GM21423 (cell line): ENCODE data around the gene ITGB7.

Experiments
- ATAC-seq: cut with Tn5 transposase; IDR thresholded peaks from one replicate; pipeline ENCODE4 v1.9.1; 2021; ENCODE audit warnings: mild to moderate bottlenecking, moderate library complexity; ENCODE audit not compliant: unreplicated experiment

ITGB7 gene

DNA sequence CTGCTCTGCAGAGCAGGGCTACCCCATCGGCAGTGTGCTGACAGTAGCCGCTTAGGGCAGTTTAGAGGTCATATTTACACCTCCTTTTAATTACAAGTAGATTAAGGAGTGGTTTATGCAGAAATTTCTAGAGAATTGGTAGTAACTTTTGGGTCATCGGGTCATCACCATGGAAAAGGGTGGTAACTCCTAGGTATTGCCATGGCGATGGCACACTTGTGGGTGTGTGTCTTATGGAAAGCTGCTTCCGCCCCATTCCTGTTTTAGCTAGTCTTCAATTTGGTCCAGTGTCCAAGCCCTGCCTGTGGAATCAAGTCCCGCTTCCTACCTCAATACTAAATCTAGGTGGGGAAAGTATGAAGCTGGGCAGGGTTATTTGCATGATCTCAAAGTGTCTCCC is 56.0 kb downstream of the ITGB7 start:
- ATAC-seq, result no peak

DNA sequence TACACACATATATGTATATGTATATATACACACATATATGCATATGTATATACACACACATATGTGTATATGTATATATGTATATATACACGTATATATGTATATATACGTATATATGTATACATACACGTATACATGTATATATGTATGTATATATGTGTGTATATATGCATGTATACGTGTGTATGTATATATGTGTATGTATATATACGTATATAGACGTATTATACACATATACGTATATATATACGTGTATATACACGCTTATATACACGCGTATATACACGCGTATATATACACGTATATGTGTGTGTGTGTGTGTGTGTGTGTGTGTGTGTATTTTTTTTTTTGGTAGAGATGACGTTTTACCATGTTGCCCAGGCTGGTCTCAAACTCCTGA is 59.4 kb downstream of the ITGB7 start:
- no peak for ATAC-seq

DNA sequence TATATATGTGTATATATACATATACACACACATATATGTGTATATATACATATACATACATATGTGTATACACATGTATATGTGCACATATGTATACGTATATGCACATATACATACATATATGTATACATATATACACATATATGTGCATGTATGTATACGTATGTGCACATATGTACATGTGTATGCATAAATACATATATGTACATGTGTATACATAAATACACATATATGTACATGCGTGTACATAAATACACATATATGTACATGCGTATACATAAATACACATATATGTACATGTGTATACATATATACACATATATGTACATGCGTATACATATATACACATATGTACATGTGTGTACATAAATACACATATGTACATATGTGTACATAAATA is 59.9 kb downstream of the ITGB7 start:
- ATAC-seq, result no peak

DNA sequence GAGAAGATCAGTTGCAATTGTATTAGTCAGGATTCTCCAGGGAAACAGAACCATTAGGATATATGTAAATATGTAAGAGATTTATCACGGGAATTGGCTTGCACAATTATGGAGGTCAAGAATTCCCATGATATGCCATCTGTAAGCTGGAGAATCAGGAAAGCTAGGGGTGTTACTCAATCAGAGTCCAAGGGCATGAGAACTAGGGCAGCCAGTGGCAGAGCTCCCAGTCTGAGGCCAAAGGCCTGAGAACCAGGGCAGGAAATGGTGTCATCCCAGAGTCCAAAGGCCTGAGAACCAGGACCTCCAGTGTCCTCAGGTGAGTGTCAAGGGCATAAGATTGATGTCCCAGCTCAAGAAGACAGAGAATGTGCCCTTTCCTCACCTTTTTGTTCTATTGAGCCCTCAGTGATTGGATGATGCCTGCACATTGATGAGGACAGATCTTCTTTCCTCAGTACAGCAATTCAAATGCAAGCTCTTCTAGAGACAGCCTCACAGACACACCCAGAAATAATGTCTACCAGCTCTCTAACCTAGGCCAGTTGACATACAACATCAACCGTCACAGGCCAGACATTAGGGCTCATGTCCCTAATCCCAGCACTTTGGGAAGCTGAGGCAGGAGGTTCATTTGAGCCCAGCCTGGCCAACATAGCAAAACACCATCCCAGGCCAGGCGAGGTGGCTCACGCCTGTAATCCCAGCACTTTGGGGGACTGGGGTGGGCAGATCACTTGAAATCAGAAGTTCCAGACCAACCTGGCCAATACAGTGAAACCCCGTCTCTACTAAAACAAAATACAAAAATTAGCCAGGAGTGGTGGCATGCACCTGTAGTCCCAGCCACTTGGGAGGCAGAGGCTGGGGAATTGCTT is 61.4 kb downstream of the ITGB7 start:
- no peak for ATAC-seq

DNA sequence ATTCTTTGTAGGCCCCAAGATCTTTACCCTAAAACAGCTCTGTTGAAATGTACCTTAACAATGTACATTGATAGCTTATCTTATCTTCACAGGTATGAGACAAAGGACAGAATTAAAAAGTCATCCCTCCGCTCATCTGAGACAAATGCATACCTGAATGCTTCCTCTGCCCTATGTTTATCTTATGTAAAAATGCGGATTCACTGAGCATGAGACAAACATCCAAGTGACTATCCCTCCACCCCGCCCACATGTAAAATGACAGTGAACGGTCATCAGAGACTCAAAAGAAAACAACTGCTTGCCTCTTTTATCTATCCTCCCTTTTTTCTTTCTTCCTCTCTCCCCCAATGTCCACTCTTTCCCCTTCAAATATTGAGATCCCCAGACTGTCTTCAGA is 63.7 kb downstream of the ITGB7 start:
- ATAC-seq, result no peak
